ENCODE results near the gene TAF3.
A peak's percentile ranks its signal among the peaks of the same experiment; 100 is the strongest.

The TAF3 gene

GRCh38 chr10:8045726-8046494, 227.6 kb downstream of the TAF3 start:
- DNase-seq (ENCODE audit: low read depth, low spot score): no peak

- DNase-seq (ENCODE audit: low read depth, low spot score): no peak
Measured at GRCh38 chr10:8047452-8048280, 229.4 kb downstream of the TAF3 start.

GRCh38 chr10:8048281-8049008, 230.1 kb downstream of the TAF3 start:
- no peak for DNase-seq (ENCODE audit: low read depth, low spot score)

GRCh38 chr10:8049045-8049864, 230.9 kb downstream of the TAF3 start:
- DNase-seq (ENCODE audit: low read depth, low spot score): no peak

DNA sequence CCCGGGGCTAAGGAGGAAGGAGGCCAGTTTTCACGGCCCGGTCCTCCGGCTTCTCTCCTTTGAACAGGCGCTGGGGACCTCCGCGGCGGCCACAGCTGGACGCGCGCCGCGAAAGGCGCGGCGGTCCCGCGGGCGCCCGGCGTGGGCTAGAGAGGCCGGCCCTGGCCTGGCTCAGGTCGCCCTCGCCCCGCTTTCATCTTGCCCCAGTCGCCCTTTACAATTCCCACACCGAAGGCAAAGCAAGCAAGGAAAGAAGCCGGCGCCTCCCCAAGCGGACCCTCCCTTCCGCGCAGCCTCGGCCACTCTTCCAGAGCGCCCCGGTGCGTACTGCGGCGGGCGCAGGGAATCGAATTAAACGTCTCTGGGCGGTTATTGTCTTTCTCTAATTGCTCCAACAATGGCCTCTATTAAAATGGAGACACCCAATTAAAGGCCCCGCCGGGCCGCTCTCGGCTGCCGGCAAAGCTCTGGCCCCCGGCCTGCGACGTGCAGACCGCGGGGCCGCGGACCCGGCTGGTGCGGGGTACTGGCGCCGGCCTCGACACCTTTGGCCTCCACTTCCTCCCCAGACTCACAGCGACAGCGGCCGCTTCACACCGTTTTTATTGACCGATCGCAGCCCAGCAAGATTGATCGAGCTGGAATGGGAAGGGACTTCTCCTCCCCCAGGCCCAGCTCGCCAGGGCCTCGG, 231.7 kb downstream of the TAF3 start:
- no peak for DNase-seq (ENCODE audit: low read depth, low spot score)

DNA sequence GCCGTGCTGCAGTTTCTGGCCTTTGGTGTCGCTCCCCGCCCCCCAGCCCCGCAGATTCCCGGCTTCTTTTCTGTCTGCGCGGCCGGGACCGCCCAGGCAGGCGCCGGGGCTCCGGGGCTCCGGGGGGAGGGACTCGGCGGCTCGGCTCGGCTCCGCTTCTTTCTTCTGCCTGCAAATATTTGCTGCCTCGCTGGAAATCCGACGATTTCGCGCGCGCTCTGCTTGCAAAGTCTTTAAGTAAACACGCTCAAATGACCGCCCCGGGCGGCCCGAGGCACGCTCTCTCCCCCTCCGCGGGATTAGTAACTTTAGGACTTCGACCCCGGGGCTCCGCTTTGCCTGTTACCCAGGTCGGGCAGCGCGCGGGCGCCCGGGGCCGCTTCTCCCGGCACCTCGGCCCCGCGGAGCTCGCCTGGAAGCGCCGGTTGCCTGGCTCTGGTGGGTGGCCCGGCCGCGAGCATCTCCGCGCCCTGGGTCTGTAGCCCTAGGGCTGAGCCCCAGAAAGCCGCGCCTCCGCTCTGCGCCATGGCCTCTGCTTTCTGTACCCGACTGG, 232.3 kb downstream of the TAF3 start:
- no peak for DNase-seq (ENCODE audit: low read depth, low spot score)

DNA sequence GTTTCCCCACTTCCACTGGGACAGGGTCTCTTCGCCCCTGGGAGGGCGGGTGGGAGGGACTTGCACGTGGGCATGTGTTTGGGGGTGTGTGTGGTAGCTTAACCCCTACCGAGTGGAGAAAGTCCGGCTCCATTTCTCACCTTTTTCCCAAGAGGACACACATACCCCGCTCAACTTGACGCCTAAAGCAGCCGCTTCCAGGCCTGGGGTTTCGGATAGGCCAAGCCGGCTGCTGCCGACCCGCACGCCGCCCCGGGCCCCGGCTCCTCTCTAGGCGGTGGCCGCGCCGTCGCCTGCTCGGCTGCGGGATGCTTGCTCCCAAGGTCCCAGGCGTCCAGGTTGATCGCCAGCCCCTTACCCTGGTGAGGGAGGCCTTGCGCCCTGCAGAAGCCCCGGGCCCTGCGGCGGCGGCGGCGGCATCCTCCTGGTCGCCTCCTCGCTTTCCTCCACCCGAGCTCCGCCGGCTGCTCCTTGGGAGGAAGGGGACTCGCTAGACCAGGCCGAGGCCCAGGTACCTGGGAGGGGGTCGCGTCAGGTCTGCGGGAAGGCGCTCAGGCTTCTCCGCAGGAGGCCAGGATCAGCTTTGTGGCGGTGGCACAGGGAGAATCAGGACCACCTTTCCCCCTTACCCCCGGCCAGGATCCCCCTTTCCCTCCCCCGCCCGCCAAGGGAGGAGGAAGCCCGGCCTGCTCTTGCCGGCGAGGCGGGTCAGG, 233.0 kb downstream of the TAF3 start:
- DNase-seq (ENCODE audit: low read depth, low spot score): no peak

DNA sequence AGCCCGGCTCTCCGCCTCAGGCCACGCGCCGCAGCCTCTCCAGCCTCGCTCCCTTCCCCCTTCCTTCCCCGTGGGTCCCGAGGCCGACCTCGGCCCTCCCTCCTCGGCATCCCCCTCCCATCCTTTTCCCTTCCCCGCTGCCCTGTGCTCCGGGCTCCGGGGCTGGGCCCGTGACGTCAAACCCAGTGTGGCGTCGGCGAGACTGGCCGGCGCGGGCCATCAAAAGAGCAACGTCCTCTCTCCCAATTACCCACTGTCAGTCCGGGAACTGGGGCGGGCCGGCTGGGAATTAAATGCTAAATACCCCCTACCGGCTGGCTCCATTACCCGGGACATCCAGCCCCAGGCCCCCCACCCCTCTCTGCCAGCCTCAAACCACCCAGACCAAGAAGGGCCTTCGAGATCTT, 233.5 kb downstream of the TAF3 start:
- DNase-seq (ENCODE audit: low read depth, low spot score): no peak

GRCh38 chr10:8052341-8052955, 234.1 kb downstream of the TAF3 start:
- DNase-seq (ENCODE audit: low read depth, low spot score): no peak

DNA sequence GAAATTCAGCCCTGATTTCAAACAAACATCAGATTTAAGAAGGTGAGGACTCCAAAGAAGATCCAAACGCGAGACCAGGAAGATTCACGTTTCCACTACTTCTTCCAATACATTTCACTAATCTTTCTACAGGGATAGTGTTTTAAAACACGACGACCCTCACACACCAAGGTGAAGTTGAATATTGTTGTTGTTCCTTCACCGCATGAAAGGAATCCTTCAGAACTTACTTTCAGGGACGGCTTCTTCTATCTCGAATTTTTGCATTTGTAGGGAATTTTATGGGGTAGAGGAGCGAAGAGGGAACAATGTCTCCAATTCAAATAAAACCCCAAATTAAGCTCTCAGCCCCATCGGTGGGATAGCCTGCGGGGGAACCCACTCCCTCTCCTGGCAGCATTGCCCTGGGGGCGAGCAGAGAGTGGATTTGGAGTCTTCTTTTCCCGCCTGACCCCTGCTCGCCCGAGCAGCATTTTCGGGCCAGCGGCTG, 234.7 kb downstream of the TAF3 start:
- no peak for DNase-seq (ENCODE audit: low read depth, low spot score)

GRCh38 chr10:8053446-8054243, 235.3 kb downstream of the TAF3 start:
- DNase-seq (ENCODE audit: low read depth, low spot score): peak; percentile 90

GRCh38 chr10:8054244-8054493, 235.9 kb downstream of the TAF3 start:
- DNase-seq (ENCODE audit: low read depth, low spot score): no peak

- DNase-seq (ENCODE audit: low read depth, low spot score): no peak
Measured at GRCh38 chr10:8054494-8055407, 236.4 kb downstream of the TAF3 start, which contains the start of gene GATA3. TSS of gene GATA3 (plus strand) at chr10:8054688. CDS start at chr10:8055656, 968 bp downstream.

DNA sequence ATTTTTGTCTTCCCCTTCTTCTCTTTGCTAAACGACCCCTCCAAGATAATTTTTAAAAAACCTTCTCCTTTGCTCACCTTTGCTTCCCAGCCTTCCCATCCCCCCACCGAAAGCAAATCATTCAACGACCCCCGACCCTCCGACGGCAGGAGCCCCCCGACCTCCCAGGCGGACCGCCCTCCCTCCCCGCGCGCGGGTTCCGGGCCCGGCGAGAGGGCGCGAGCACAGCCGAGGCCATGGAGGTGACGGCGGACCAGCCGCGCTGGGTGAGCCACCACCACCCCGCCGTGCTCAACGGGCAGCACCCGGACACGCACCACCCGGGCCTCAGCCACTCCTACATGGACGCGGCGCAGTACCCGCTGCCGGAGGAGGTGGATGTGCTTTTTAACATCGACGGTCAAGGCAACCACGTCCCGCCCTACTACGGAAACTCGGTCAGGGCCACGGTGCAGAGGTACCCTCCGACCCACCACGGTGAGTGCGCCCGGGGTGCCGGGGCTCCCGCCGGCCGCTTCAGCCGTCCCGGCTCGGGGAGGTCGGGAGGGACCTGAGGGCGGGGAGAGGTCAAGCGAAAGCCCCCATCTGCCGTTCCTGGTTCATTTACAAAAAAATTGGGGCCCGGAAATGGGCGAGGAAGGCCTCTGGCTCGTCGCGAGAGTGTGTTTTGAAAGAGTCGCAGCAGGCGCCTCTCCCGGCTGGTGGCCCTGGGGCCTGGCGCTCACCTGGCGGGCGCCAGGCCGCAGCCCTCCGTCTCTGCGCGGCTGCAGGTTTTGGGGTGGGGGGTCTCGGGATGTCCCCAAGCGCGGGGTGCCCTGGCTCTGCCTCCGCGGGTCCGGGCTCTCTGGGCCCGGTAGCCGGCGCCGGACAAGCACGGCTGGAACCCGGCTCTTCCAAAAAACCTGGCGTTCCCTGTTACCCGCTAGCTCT, 237.4 kb downstream of the TAF3 start:
- DNase-seq (ENCODE audit: low read depth, low spot score): no peak

GRCh38 chr10:8056378-8056777, 238.1 kb downstream of the TAF3 start:
- no peak for DNase-seq (ENCODE audit: low read depth, low spot score)

DNA sequence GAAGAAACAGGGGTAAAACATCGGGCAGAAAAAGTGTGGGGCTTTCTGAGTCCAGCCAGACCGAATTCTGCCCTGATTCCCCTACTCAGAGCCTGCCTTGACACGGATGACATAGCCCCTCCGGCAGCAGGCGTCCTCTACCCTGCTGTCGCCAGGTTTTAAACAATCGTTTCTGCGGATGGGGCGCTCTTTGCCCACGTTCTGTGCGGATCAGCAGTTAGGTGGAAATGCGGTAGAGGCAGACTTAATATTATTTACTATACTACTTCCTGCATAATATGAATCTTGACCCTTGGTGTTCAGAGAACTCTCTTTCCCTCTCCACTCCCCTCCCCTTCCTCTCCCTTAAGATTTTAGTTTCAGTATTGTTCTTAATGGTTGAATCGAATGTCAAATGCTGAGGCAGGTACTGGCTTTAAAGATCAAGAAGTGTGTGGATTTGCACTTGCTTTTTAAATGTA, 238.6 kb downstream of the TAF3 start:
- no peak for DNase-seq (ENCODE audit: low read depth, low spot score)

All from activated naive CD8-positive, alpha-beta T cell treated with anti-CD3 and anti-CD28 coated beads, Interleukin-2, amount 50 U/mL, for 16 hours (primary cell).